ENCODE results near the gene SFR1. TPM values are rescaled to one million over a fixed set of nuclear protein-coding genes. Genes with fewer than 3 reads are reported as not detected.

The SFR1 gene
- total RNA-seq (2014; rRNA removed; shearing (Covaris generic)), result 13.0 and 13.8 TPM in 2 replicates
- 11.1 and 16.7 TPM in 2 replicates for polyA plus RNA-seq (2014; cell fraction: nucleus; rRNA removed)

- peak; percentile 98 for DNase-seq (ENCODE audit: extremely low read depth, low read depth)
Measured at GRCh38 chr10:104121485-104122224, at the start of gene SFR1. Gene SFR1, plus strand, starts transcription at chr10:104122171. Its CDS starts 13 bp downstream, at chr10:104122184.

- no peak for DNase-seq (ENCODE audit: extremely low read depth, low read depth)
Measured at GRCh38 chr10:104072786-104073185, 49.2 kb upstream of the SFR1 start.

GRCh38 chr10:104074505-104074904 is 47.5 kb upstream of the SFR1 start:
- DNase-seq (ENCODE audit: extremely low read depth, low read depth), result no peak

- DNase-seq (ENCODE audit: extremely low read depth, low read depth), result no peak
Measured at GRCh38 chr10:104076743-104077160, 45.2 kb upstream of the SFR1 start.

GRCh38 chr10:104077247-104077646 is 44.7 kb upstream of the SFR1 start:
- no peak for DNase-seq (ENCODE audit: extremely low read depth, low read depth)

- no peak for DNase-seq (ENCODE audit: extremely low read depth, low read depth)
Measured at GRCh38 chr10:104077663-104078151, 44.3 kb upstream of the SFR1 start.

- peak; percentile 6 for DNase-seq (ENCODE audit: extremely low read depth, low read depth)
Measured at GRCh38 chr10:104080762-104081161, 41.2 kb upstream of the SFR1 start.

- no peak for DNase-seq (ENCODE audit: extremely low read depth, low read depth)
Measured at GRCh38 chr10:104081998-104082397, 40.0 kb upstream of the SFR1 start.

GRCh38 chr10:104084482-104085142 is 37.4 kb upstream of the SFR1 start:
- DNase-seq (ENCODE audit: extremely low read depth, low read depth), result no peak

GRCh38 chr10:104085801-104086400 is 36.1 kb upstream of the SFR1 start, which contains the start of gene COL17A1:
Gene COL17A1, minus strand, starts transcription at chr10:104085880. Its CDS starts 5,207 bp downstream, at chr10:104080673.
- no peak for DNase-seq (ENCODE audit: extremely low read depth, low read depth)

GRCh38 chr10:104088239-104088638 is 33.7 kb upstream of the SFR1 start:
- DNase-seq (ENCODE audit: extremely low read depth, low read depth), result no peak

GRCh38 chr10:104089621-104090020 is 32.4 kb upstream of the SFR1 start:
- no peak for DNase-seq (ENCODE audit: extremely low read depth, low read depth)

GRCh38 chr10:104090611-104091010 is 31.4 kb upstream of the SFR1 start:
- no peak for DNase-seq (ENCODE audit: extremely low read depth, low read depth)

- no peak for DNase-seq (ENCODE audit: extremely low read depth, low read depth)
Measured at GRCh38 chr10:104092749-104093148, 29.2 kb upstream of the SFR1 start.

- DNase-seq (ENCODE audit: extremely low read depth, low read depth), result no peak
Measured at GRCh38 chr10:104096692-104097091, 25.3 kb upstream of the SFR1 start.

GRCh38 chr10:104098358-104098925 is 23.5 kb upstream of the SFR1 start:
- DNase-seq (ENCODE audit: extremely low read depth, low read depth), result no peak

- DNase-seq (ENCODE audit: extremely low read depth, low read depth), result no peak
Measured at GRCh38 chr10:104099269-104099668, 22.7 kb upstream of the SFR1 start.

- DNase-seq (ENCODE audit: extremely low read depth, low read depth), result no peak
Measured at GRCh38 chr10:104099941-104100340, 22.0 kb upstream of the SFR1 start.

- no peak for DNase-seq (ENCODE audit: extremely low read depth, low read depth)
Measured at GRCh38 chr10:104100795-104101194, 21.2 kb upstream of the SFR1 start.

GRCh38 chr10:104101902-104102301 is 20.1 kb upstream of the SFR1 start:
- no peak for DNase-seq (ENCODE audit: extremely low read depth, low read depth)

- no peak for DNase-seq (ENCODE audit: extremely low read depth, low read depth)
Measured at GRCh38 chr10:104103956-104104355, 18.0 kb upstream of the SFR1 start.
